K562 (cell line): ENCODE data around the gene ESAM. TPM values are rescaled to one million over a fixed set of nuclear protein-coding genes. Genes with fewer than 3 reads are reported as not detected.

Experiments used
- BDP1 ChIP-seq: IDR thresholded peaks from 3 replicates; pipeline ENCODE4 v1.6.1; 2011; ENCODE audit not compliant: insufficient read length, insufficient read depth
- BHLHE40 ChIP-seq: IDR thresholded peaks from 2 replicates; pipeline ENCODE4 v1.6.1; 2011; ENCODE audit warnings: low read length, improper control_type of control experiment
- CCNT2 ChIP-seq: IDR thresholded peaks from 2 replicates; pipeline ENCODE4 v1.6.1; 2011; ENCODE audit warnings: borderline replicate concordance, low read depth, mild to moderate bottlenecking, moderate library complexity, mixed read lengths, low read length; ENCODE audit not compliant: insufficient read length; ENCODE audit errors: extremely low read depth
- CREB1 ChIP-seq, 2 experiments: sonication (generic) in 1 of 2; formaldehyde crosslinking in 1 of 2; IDR thresholded peaks; 2 replicates each; pipeline versions ENCODE4 v1.6.1 to v1.8.0; 2012 to 2022; ENCODE audit warnings: inconsistent platforms in 1 of 2, mild to moderate bottlenecking in 1 of 2, missing genetic modification reagents in 1 of 2, moderate library complexity in 1 of 2
- EGR1 ChIP-seq: fragments of 450-650 bp; conservative IDR thresholded peaks from 2 replicates; pipeline ENCODE4 v1.6.1; 2017; ENCODE audit warnings: mild to moderate bottlenecking
- ELF1 ChIP-seq: fragments of 200-800 bp; sonication (Bioruptor generic); IDR thresholded peaks from 2 replicates; pipeline ENCODE4 v1.6.1; 2016; ENCODE audit warnings: missing genetic modification characterization, missing compliant biosample characterization
- ELF4 ChIP-seq: fragments of 450-650 bp; formaldehyde crosslinking; IDR thresholded peaks from 2 replicates; pipeline ENCODE4 v1.4.0; 2022; ENCODE audit warnings: missing genetic modification characterization
- HDAC2 ChIP-seq: fragments of 450-650 bp; IDR thresholded peaks from 2 replicates; pipeline ENCODE4 v1.6.1; 2016; ENCODE audit warnings: mild to moderate bottlenecking
- HNRNPK ChIP-seq: fragments of 200-400 bp; formaldehyde crosslinking; IDR thresholded peaks from one replicate; pipeline ENCODE4 v1.6.1; 2018; ENCODE audit warnings: mild to moderate bottlenecking, low read depth, low read length; ENCODE audit not compliant: poor library complexity, severe bottlenecking
- LCOR ChIP-seq: sonication (generic); formaldehyde crosslinking; IDR thresholded peaks from 2 replicates; pipeline ENCODE4 v1.8.0; 2022; ENCODE audit warnings: mild to moderate bottlenecking, missing genetic modification reagents
- MCM3 ChIP-seq: fragments of 450-650 bp; IDR thresholded peaks from 2 replicates; pipeline ENCODE4 v1.6.1; 2016
- MYNN ChIP-seq, 2 experiments: sonication (generic); formaldehyde crosslinking in 1 of 2; IDR thresholded peaks; 2 replicates each; pipeline versions ENCODE4 v1.5.0 to v1.6.1; 2016 to 2020; ENCODE audit warnings: antibody characterized with exemption in 1 of 2, missing genetic modification reagents in 1 of 2
- POLR3A ChIP-seq: IDR thresholded peaks from 2 replicates; pipeline ENCODE4 v1.6.1; 2011; ENCODE audit warnings: borderline replicate concordance, mild to moderate bottlenecking, moderate library complexity; ENCODE audit not compliant: insufficient read length, insufficient read depth; ENCODE audit errors: extremely low read depth
- RCOR1 ChIP-seq, 2 experiments: IDR thresholded peaks; 2 replicates each; pipeline ENCODE4 v1.6.1; 2012; ENCODE audit warnings: low read depth in 2 of 2, low read length in 2 of 2, borderline replicate concordance in 1 of 2, improper control_type of control experiment in 1 of 2
- SIN3B ChIP-seq: fragments of 450-650 bp; IDR thresholded peaks from 2 replicates; pipeline ENCODE4 v1.6.1; 2017; ENCODE audit warnings: low read depth, mild to moderate bottlenecking, moderate library complexity
- SLC30A9 ChIP-seq: fragments of 250-450 bp; sonication (Bioruptor Pico); IDR thresholded peaks from 2 replicates; pipeline ENCODE4 v1.8.0; 2022; ENCODE audit warnings: mild to moderate bottlenecking, moderate library complexity
- THRA ChIP-seq: fragments of 450-650 bp; IDR thresholded peaks from 2 replicates; pipeline ENCODE4 v1.6.1; 2017; ENCODE audit warnings: mild to moderate bottlenecking, moderate library complexity
- ZBTB33 ChIP-seq: sonication (generic); formaldehyde crosslinking; IDR thresholded peaks from 2 replicates; pipeline ENCODE4 v1.8.1; 2023; ENCODE audit warnings: mild to moderate bottlenecking, missing genetic modification reagents
- ZBTB7A ChIP-seq: IDR thresholded peaks from 2 replicates; pipeline ENCODE4 v1.6.1; 2011; ENCODE audit warnings: low read depth, mild to moderate bottlenecking, low read length, moderate library complexity, borderline replicate concordance; ENCODE audit not compliant: control insufficient read depth
- ZNF23 ChIP-seq: fragments of 250-450 bp; sonication (Bioruptor Pico); IDR thresholded peaks from 2 replicates; pipeline ENCODE4 v1.4.0; 2020; ENCODE audit warnings: mild to moderate bottlenecking
- ZNF436 ChIP-seq: fragments of 250-450, 450-650 bp; sonication (Bioruptor Pico); formaldehyde crosslinking; IDR thresholded peaks from 2 replicates; pipeline ENCODE4 v1.7.0; 2020; ENCODE audit warnings: mild to moderate bottlenecking
- ZNF518B ChIP-seq: fragments of 250-450 bp; sonication (Bioruptor Pico); IDR thresholded peaks from 2 replicates; pipeline ENCODE4 v1.5.0; 2021; ENCODE audit warnings: mild to moderate bottlenecking, moderate library complexity
- ZNF589 ChIP-seq: fragments of 200-800 bp; sonication (Bioruptor generic); IDR thresholded peaks from 2 replicates; pipeline ENCODE4 v1.6.1; 2016; ENCODE audit warnings: low read depth, missing genetic modification characterization, missing compliant biosample characterization
- polyA plus RNA-seq, 8 experiments: library from polyadenylated mRNA; depleted of rRNA in 4 of 8; stranded (reverse) in 5 of 8; unstranded in 3 of 8; fragments of >200 nt; fragmentation: Nextera tagmentation in 2 of 8; fragmentation: Illumina TruSeq in 1 of 8; extraction: Ambion mirVana in 2 of 8; extraction: Trizol in 1 of 8; gene quantifications; 2 replicates each; pipeline versions ENCODE4 v1.2.1 to v1.2.3, GENCODE V29; 2011 to 2014; ENCODE audit warnings: inconsistent platforms in 1 of 8, missing spikeins in 1 of 8
- total RNA-seq, 7 experiments: library from RNA; depleted of rRNA in 6 of 7; stranded (reverse); fragments of >200 nt in 6 of 7; fragmentation: Illumina TruSeq in 2 of 7; extraction: Trizol in 2 of 7; gene quantifications; 2 replicates each; pipeline versions ENCODE4 v1.2.1 to v1.2.3, GENCODE V29; 2011 to 2021; ENCODE audit warnings: low replicate concordance in 1 of 7

Gene ESAM
- total and polyA plus RNA-seq, 9 of the 15 experiments (the other 6 are each of a cell fraction or from before 2014, with no cell fraction given): 0.06 to 1.5 (median 0.22) TPM

GRCh38 chr11:124740277-124740882 lies 21.7 kb downstream of the ESAM start (continued):
- TF ChIP-seq POLR3A (no peak), MCM3 (no peak), MYNN (IDR thresholded peaks at IDR 0.05) (no peak), MYNN (CRISPR knock-in tag; IDR thresholded peaks at IDR 0.05) (no peak), RCOR1 (IDR thresholded peaks at IDR 0.05; ENCODE audit: borderline replicate concordance in 1 of 2, low read depth in 2 of 2, low read length in 2 of 2) (no peak), BHLHE40 (no peak), ELF1 (no peak), THRA (no peak), ZNF589 (CRISPR knock-in tag) (no peak), CREB1 (IDR thresholded peaks at IDR 0.05) (no peak), CREB1 (CRISPR knock-in tag; IDR thresholded peaks at IDR 0.05) (no peak), BDP1 (no peak), ZNF518B (CRISPR knock-in tag) (no peak), HNRNPK (no peak), CCNT2 (no peak), ZNF23 (no peak), ZBTB33 (CRISPR knock-in tag) (peak; percentile 96), LCOR (CRISPR knock-in tag) (no peak), SIN3B (no peak), SLC30A9 (CRISPR knock-in tag) (no peak), ZBTB7A (peak; percentile 31; the same call in 1 of the 2 replicates), EGR1 (peak; percentile 49), ELF4 (CRISPR knock-in tag) (no peak), HDAC2 (0 out of 2 replicates have a peak, but pooled peaks have one; percentile 18), ZNF436 (CRISPR knock-in tag) (no peak)
